GM21576 (cell line): ENCODE measurements around the gene MEF2D.

Experiments used
- ATAC-seq: cut with Tn5 transposase; IDR thresholded peaks from one replicate; pipeline ENCODE4 v1.9.1; 2021; ENCODE audit warnings: mild to moderate bottlenecking, moderate library complexity; ENCODE audit not compliant: unreplicated experiment

The MEF2D gene

DNA sequence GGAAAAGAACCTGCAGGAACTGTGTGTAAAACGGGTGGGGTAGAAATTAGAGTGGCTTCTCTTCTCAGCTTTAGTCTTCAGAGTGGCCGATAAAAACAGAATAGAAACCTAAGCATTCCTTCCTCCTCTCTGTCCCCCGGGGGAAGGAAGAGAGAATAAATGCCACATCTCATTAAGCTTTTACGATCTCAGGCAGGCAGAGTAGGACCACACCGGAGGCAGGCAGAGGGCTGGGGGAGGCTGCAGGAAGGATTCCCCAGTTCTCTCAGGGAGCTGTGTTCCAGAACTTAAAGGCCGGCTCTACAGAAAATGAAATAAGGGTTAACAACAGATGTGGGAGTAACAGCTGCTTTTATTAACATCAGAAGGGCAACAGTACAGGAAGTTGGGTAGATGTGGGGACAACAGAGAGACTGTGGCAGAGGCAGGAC is 24.5 kb upstream of the MEF2D start:
- no peak for ATAC-seq

DNA sequence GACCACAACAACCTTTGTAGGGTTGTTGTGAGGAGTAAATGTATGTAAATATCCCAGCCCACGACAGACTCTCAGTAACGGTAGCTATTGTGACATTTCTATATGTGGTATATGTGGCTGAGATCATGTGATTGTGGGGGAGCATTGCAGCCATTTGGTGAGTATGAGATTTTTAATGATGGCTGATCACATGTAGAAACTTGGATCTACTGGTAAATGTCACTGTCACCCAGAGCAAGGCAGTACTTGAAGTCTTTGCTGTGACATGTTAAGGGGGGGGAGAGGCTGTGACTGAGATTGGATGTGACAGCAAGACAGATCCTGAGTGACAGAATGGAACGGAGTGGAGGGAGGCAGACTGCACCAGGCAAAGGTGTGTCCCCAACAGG is 23.9 kb upstream of the MEF2D start:
- no peak for ATAC-seq

GRCh38 chr1:156523801-156524480 is 23.4 kb upstream of the MEF2D start:
- no peak for ATAC-seq

- ATAC-seq: no peak
Observed at GRCh38 chr1:156522443-156522970, 21.9 kb upstream of the MEF2D start.

DNA sequence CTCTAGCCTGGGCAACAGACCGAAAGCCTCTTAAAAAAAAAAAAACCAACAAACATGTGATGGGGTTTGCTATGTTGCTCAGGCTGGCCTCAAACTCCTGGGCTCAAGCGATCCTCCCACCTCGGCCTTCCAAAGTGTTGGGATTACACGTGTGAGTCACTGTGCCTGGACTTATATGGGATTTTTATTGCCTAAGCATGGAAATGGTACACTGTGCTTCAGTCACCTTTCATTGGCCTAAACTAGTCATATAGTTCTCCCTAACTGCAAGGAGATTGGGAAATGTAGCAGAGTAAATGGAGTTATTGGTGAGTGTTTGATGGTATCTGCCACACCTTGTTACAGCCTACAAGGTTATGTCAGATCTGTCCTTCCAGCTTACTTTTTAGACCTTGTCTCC is 17.2 kb upstream of the MEF2D start:
- ATAC-seq: no peak

DNA sequence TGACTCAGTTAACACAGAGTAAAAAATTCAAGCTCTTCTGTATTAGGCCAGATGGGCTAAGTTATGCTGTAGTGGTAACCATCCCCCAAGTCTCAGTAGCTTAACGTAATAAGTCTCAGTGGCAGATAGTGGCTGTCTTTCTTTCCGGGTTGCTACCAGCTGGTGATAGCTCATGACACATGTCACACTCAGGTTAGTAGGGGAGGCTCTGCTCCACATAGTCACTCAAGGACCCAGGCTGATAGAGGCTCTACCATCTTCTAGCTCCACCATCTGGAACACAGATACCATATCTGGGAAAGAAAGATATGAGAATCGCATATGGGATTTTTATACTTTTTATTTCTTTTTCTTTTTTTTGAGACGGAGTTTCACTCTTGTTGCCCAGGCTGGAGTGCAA is 16.2 kb upstream of the MEF2D start:
- ATAC-seq: no peak

GRCh38 chr1:156515956-156516355 is 15.4 kb upstream of the MEF2D start:
- no peak for ATAC-seq

- ATAC-seq: no peak
Observed at GRCh38 chr1:156513185-156513584, 12.6 kb upstream of the MEF2D start.

GRCh38 chr1:156511644-156512043 is 11.1 kb upstream of the MEF2D start:
- ATAC-seq: no peak

DNA sequence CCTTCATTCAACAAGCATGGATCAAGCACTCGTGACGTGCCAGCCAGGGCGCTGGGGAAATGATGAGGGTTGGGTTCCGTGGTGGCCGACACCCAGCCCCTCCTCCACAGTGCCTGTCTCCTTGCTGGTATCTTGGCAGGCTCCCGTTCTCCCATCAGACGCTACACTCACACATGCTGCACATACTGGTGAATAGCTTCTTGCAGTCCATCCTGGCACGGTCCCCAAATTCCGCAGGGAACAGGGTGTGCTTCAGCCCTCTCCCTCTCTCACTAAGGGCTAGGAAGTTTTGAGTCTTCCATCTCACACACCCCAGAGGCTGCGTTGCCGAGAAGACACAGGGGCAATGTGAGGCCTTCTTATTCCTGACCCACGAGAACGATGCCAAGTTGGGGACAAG is 10.1 kb upstream of the MEF2D start:
- no peak for ATAC-seq

DNA sequence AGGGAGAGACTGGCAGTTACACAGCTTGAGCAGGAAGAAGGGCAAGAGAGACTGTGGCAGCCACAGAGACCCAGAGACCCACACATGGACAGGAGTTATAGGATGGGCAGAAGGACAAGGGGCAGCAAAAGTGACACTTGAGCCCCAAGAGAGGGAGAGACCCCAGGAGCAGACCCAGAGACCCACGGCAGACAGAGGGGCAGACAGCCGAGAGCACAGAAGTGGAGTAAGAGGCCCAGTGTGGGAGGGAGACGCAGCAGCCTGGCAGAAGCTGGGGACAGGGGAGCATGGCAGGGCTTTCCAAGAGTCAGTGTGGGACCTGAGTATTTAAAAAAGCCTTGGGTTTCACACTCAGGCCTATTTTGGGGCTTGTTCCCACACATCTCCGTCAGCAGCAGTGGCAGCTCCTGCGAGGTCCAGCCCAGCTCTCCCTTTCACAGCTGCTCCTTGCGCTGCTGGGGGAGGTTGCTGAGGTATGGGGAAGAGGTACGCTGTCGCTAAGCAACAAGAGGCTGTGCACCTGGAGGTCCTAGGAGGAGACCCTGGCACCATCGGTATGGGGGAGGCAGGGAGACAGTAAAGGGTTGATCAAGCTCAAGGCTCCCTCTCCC is 9.0 kb upstream of the MEF2D start:
- ATAC-seq: no peak

- no peak for ATAC-seq
Observed at GRCh38 chr1:156508955-156509234, 8.3 kb upstream of the MEF2D start.

DNA sequence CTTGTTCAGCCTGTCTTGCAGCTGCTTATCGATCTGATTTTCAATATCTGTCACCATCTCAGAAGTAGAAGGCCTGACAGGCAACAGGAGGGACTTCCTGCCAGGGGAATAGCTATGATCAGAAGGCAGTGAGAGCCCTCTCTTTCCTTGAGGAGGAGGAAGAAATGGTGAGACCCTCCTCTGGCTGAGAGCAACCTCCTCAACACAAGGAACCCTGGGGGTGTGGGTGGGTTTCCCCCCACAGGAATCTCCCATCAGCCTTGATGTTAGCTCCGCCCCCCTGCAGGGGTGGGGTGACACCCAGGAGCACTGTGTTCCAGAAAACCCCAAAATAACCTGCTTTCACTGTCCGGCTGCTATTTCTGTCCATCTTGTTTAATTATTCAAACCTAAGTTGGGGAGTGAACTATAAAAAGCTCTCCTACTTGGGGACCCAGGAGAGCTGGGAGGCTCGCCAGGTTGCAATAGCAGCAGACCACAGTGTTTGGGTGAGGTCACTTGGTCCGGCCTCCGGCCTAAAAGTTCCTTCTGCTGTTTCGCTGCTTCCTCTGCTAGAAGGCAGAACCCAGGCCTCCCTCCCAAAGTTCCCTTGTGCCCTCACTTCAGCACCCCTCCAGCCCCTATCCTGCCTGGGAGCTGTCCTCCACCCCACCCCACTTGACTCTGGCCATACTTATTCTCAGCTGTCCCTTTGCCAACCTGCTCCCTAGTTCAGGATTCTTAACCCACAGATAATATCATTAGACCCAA is 7.8 kb upstream of the MEF2D start:
- no peak for ATAC-seq

- no peak for ATAC-seq
Observed at GRCh38 chr1:156506450-156506849, 5.9 kb upstream of the MEF2D start.

DNA sequence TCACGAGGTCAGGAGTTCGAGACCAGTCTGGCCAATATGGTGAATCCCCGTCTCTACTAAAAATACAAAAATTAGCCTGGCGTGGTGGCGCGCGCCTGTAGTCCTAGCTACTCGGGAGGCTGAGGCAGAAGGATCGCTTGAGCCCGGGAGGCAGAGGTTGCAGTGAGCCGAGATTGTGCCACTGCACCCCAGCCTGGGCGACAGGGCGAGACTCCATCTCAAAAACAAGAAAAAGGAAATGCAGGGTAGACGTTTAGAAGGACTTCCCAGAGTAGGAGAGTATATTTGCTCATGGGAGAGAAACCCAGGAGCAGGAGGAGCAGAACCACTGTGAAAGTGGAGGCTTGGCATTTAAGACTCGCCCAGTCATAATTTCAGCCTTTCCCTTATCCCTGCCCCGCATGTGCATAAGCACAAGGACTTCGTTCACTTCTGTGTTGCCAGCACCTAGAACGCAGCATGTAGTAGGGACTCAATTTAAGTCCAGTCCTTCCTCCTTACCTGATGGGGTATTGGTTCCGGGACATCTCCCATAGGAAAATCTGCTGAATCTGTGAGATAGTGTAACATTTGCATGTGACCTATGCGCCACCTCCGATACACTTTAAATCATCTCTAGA is 5.2 kb upstream of the MEF2D start:
- no peak for ATAC-seq

- peak; percentile 33 for ATAC-seq
Observed at GRCh38 chr1:156504821-156505678, 4.5 kb upstream of the MEF2D start.

- ATAC-seq: no peak
Observed at GRCh38 chr1:156504438-156504813, 3.9 kb upstream of the MEF2D start.

GRCh38 chr1:156503698-156504437 is 3.3 kb upstream of the MEF2D start:
- ATAC-seq: no peak

GRCh38 chr1:156502894-156503697 is 2.5 kb upstream of the MEF2D start:
- ATAC-seq: no peak
